ENCODE data around the gene AKT2. TPM values are rescaled to one million over a fixed set of nuclear protein-coding genes. Genes with fewer than 3 reads are reported as not detected.

The AKT2 gene
- total RNA-seq, 3 donors from 2014 or later: 83.4 to 88.3 (median 84.9) TPM

DNA sequence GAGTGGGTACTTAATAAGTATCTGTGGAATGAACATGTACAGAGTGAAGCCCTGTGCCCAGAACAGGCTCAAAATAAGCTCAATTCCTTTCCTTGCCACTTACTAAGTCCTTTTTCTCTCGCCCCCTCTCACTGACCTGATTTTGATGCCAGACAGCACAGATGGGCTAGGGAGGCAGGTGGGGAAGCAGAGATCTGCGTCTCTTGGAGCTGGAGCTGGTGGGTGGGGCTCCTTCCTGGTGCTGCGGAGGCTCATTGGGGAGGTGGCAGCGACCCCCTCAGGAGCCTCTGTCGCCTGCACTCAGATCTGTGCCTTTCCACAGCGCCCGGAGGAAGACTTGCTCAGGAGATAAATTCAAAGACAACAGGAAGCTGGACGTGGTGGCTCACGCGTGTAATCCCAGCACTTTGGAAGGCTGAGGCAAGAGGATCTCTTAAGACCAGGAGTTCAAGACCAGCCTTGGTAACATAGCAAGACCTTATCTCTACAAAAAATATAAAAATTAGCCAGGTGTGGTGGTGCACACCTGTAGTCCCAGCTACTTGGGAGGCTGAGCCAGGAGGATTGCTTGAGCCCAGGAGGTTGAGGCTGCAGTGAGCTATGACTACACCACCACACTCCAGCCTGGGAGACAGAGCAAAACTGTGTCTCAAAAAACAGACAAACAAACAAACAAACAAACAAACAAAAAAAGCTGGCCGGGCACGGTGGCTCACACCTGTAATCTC is 14.6 kb downstream of the AKT2 start:
- Histone ChIP-seq H3K36me3 (no peaks in the 10 kb centered on the region), H3K27ac (no peak overlapping the region), H3K4me3 (no peak overlapping the region), H3K4me1 (no peaks in the 10 kb centered on the region), H3K9me3 (no peaks in the 10 kb centered on the region), H3K27me3 (no peaks in the 10 kb centered on the region)
- DNase-seq (ENCODE audit: low spot score in 2 of 2): no peak
- intact Hi-C loops (cut with DNase I; ENCODE audit: low total_unique reads): no loop called here
- TF ChIP-seq, protein P1, sequence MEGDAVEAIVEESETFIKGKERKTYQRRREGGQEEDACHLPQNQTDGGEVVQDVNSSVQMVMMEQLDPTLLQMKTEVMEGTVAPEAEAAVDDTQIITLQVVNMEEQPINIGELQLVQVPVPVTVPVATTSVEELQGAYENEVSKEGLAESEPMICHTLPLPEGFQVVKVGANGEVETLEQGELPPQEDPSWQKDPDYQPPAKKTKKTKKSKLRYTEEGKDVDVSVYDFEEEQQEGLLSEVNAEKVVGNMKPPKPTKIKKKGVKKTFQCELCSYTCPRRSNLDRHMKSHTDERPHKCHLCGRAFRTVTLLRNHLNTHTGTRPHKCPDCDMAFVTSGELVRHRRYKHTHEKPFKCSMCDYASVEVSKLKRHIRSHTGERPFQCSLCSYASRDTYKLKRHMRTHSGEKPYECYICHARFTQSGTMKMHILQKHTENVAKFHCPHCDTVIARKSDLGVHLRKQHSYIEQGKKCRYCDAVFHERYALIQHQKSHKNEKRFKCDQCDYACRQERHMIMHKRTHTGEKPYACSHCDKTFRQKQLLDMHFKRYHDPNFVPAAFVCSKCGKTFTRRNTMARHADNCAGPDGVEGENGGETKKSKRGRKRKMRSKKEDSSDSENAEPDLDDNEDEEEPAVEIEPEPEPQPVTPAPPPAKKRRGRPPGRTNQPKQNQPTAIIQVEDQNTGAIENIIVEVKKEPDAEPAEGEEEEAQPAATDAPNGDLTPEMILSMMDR (IDR thresholded peaks at IDR 0.05): no peak
- TF ChIP-seq POLR2AphosphoS5 (IDR thresholded peaks at IDR 0.05) (no peak), POLR2A (IDR thresholded peaks at IDR 0.05) (no peak)

DNA sequence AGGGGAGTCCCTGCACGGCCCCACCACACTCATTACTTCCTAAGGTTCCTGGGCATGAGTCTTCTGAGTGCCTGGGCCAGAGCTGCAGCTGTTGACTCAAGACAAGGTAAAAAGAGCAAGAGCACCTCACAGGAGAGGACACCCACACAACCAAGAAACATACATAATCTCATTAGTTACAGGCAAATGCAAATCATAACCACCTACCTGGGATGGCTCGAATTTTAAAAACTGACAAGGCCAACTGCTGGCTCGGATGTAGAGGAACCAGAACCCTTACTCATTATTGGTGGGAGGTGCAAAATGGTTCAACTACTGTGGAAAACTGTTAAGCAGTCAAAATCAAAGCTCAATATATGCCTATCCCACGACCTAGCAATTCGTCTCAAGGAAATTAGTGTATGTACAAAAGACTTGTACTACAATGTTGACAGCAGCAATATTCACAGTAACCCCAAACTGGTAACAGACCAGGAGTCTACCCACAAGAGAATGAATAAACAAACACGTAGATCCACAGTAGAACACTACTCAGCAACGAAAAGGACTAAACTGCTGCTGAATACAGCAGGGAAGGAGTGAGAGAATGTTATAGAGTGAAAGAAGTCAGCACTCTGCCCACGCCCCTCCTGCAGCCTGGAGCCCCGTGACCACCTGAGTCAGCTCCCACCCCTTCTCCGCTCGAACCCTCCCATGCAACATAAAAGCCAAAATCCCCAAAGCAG is 15.8 kb downstream of the AKT2 start:
- Histone ChIP-seq H3K36me3 (no peaks in the 10 kb centered on the region), H3K4me1 (no peaks in the 10 kb centered on the region), H3K27me3 (no peaks in the 10 kb centered on the region), H3K27ac (no peak overlapping the region), H3K9me3 (no peaks in the 10 kb centered on the region), H3K4me3 (no peak overlapping the region)
- TF ChIP-seq POLR2A (IDR thresholded peaks at IDR 0.05) (no peak), POLR2AphosphoS5 (IDR thresholded peaks at IDR 0.05) (no peak)
- TF ChIP-seq, protein P1 (IDR thresholded peaks at IDR 0.05): no peak
- DNase-seq (ENCODE audit: low spot score in 2 of 2): no peak
- intact Hi-C loops (cut with DNase I; ENCODE audit: low total_unique reads): no loop called here

DNA sequence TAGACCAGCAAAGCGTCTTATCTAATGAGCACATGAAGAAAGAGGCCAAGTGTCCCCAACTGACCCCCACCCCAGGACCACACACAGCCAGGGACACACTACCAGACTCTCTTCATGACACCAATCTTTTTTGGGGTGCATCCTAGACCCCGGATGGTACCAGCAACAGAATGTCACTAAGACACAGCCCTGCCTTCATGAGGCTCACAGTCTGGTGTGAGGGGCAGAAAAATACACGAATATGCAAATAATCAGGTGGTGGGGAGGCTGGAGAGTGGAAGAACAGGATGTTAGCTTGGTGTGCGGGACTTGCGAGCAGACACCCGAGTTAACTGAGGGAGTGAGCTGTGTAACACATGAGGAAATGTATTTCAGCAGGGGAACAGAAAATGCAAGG is 17.5 kb downstream of the AKT2 start:
- intact Hi-C loops (cut with DNase I; ENCODE audit: low total_unique reads): no loop called here
- TF ChIP-seq POLR2A (IDR thresholded peaks at IDR 0.05): no peak
- no peak overlapping the region for H3K27ac ChIP-seq

DNA sequence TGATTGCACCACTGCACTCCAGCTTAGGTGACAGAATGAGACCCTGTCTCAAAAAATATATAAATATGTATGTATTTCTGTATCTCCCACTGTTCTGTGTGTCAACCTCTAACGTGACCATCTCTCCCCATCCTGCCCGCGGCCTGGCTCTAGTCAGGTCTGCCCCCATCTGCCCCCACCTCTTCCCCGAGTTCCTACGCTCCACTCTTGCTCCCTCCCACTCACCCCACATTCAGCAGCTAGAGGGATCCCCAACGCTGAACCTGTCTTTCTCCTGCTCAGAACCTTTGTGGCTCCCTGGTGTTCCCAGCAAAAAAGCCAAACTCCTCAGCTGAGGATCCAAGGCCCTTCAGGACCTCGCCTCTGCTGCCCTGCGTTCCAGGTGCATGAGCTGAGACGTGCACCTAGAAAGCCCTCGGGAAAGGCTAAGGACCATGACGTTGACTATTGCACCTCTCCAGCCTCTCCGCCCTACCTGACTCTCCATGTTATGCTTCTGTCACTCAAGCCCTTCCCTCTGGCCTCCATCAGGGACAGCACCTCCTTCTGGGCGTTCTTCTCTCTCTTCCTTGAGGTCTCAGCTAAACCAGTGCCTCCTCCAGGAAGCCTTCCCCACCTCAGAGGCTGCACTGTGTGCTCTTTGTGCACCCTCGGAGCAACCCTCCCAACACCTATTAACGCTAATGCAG is 18.1 kb downstream of the AKT2 start:
- Histone ChIP-seq H3K27me3 (no peaks in the 10 kb centered on the region), H3K36me3 (no peaks in the 10 kb centered on the region), H3K4me3 (no peak overlapping the region), H3K27ac (no peak overlapping the region), H3K4me1 (no peaks in the 10 kb centered on the region), H3K9me3 (no peaks in the 10 kb centered on the region)
- TF ChIP-seq POLR2A (IDR thresholded peaks at IDR 0.05): no peak
- no peak for DNase-seq (ENCODE audit: low spot score in 2 of 2)
- intact Hi-C loops (cut with DNase I; ENCODE audit: low total_unique reads): no loop called here

More for the DNA sequence above, 17.5 kb downstream of the AKT2 start:
- Histone ChIP-seq H3K4me1 (no peaks in the 10 kb centered on the region), H3K36me3 (no peaks in the 10 kb centered on the region), H3K4me3 (no peak overlapping the region), H3K27me3 (no peaks in the 10 kb centered on the region), H3K9me3 (no peaks in the 10 kb centered on the region)
- DNase-seq (ENCODE audit: low spot score in 2 of 2): no peak

DNA sequence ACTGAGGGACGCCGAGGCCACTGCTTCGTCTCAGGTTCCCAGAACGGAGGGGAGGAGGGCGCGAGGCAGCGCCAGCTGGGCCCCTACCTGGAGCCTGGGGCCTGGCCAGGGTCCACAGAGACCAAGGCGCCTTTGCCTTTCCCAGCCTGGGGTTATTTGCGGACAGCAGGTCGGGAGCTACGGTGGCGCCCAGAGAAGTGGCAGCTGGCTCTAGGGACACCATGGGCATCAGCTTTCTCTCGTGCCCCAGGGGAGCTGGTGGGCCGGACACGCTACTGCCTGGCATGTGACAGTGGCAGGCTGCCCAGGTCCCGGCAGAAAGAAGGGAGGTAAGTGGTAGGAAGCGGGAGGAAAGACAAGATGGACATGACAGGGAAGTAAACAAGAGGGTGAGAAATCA is 19.0 kb downstream of the AKT2 start:
- TF ChIP-seq, protein P1 (IDR thresholded peaks at IDR 0.05): no peak
- TF ChIP-seq POLR2A (IDR thresholded peaks at IDR 0.05): no peak
- no peak for TF ChIP-seq POLR2AphosphoS5 (IDR thresholded peaks at IDR 0.05)
- DNase-seq (ENCODE audit: low spot score in 2 of 2): no peak
- Histone ChIP-seq H3K27ac (no peak overlapping the region), H3K4me1 (no peaks in the 10 kb centered on the region), H3K4me3 (no peak overlapping the region), H3K36me3 (no peaks in the 10 kb centered on the region), H3K27me3 (no peaks in the 10 kb centered on the region), H3K9me3 (no peaks in the 10 kb centered on the region)
- intact Hi-C loops (cut with DNase I; ENCODE audit: low total_unique reads): no loop called here

DNA sequence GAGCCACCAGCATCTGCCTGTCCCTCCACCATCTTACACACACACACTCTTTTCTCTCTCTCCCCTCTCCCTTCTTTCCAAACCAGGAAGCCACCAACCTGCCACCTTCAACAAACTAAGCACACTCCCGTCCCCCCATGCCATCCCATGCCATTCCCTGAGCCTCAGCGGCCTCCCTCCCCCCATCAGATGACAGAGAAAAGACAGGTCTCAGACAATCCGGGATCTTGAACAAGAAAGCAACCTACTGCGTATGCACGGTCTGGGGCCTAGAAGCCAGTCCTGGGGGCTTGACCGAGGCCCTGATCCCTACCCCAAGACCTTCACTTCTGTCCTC is 19.4 kb downstream of the AKT2 start:
- no peaks in the 10 kb centered on the region for H3K4me1 ChIP-seq
- intact Hi-C loops (cut with DNase I; ENCODE audit: low total_unique reads): no loop called here
- H3K9me3 ChIP-seq: no peaks in the 10 kb centered on the region
- no peaks in the 10 kb centered on the region for H3K27me3 ChIP-seq
- H3K4me3 ChIP-seq: no peak overlapping the region
- H3K27ac ChIP-seq: no peak overlapping the region
- H3K36me3 ChIP-seq: no peaks in the 10 kb centered on the region
- no peak for DNase-seq (ENCODE audit: low spot score in 2 of 2)
- TF ChIP-seq POLR2A (IDR thresholded peaks at IDR 0.05) (no peak), POLR2AphosphoS5 (IDR thresholded peaks at IDR 0.05) (no peak)
- TF ChIP-seq, protein P1 (IDR thresholded peaks at IDR 0.05): no peak

All from breast epithelium (tissue), 4 donors.